ENCODE results near the gene BAHD1.

The BAHD1 gene

GRCh38 chr15:40405501-40406381, 35.0 kb upstream of the BAHD1 start, which contains the start of gene IVD:
Gene IVD (plus strand): TSS chr15:40405795. CDS start chr15:40405828, 33 bp downstream.
- peak; percentile 95 for DNase-seq (ENCODE audit: low spot score)
- TF ChIP-seq CTCF (IDR thresholded peaks at IDR 0.05; ENCODE audit: extremely low read depth, missing control alignments), result no peak

DNA sequence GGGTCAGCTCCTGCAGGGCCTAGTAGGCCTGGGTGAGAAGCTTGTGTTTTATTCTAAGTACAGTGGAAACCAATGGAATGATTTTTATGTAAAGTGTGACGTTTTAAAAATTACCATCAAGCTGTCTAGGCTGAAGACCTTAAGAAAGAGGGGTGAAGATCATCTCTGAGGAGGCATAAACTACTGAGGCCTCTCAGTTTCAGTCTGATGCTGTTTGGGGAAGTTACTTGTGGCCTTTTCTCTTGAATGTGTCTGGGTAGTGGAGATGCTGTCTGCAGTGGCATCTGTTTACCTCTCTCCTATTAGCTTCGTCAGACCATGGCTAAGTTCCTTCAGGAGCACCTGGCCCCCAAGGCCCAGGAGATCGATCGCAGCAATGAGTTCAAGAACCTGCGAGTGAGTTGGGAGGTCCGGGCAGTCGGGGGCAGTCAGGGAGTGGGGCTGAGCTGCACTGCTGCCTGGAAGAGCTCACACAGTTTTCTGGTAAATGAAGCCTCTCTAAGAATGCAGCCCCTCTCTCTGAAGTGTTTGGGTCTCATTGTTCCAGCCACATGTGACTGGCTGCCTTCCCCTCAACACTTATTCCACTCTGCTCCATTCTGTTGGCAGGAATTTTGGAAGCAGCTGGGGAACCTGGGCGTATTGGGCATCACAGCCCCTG, 33.3 kb upstream of the BAHD1 start:
- no peak for TF ChIP-seq CTCF (IDR thresholded peaks at IDR 0.05; ENCODE audit: extremely low read depth, missing control alignments)
- peak; percentile 86 for DNase-seq (ENCODE audit: low spot score)

- peak; percentile 84 for DNase-seq (ENCODE audit: low spot score)
- TF ChIP-seq CTCF (IDR thresholded peaks at IDR 0.05; ENCODE audit: extremely low read depth, missing control alignments), result no peak
Measured at GRCh38 chr15:40409366-40409765, 31.4 kb upstream of the BAHD1 start.

- no peak for DNase-seq (ENCODE audit: low spot score)
- TF ChIP-seq CTCF (IDR thresholded peaks at IDR 0.05; ENCODE audit: extremely low read depth, missing control alignments), result no peak
Measured at GRCh38 chr15:40410476-40410875, 30.3 kb upstream of the BAHD1 start.

DNA sequence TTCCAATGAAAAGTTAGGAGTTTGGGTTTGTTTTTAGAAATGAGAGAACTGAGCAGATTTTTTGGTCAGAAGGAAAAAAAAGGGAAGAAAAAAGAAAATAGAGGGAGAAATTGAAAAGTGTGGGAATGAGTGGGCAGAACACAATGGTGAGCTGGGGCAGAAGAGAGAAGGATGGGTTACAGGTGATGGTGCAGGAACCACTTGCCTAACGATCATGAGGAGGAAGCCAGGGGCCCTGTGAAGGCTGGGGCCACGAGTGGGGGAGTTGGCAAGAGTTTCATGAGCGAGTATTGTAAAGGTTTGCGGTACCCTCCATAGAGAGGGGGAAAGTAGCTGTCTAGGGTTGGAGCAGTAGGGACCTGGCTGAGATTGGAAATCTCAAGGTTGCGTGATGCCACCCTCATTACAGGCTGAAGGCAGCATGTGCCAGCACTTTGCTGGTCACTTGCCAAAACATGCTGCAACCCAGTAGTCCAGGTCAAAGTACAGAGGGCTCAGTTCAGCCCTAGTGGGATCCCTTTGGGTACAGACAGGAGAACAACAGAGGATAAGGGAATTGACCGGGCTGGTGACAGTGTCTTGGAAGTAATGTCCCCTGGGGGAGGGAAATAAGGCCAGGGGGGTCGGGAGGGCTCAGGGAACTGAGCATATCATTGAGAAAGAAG, 28.5 kb upstream of the BAHD1 start:
- no peak for TF ChIP-seq CTCF (IDR thresholded peaks at IDR 0.05; ENCODE audit: extremely low read depth, missing control alignments)
- no peak for DNase-seq (ENCODE audit: low spot score)

- TF ChIP-seq CTCF (IDR thresholded peaks at IDR 0.05; ENCODE audit: extremely low read depth, missing control alignments), result no peak
Measured at GRCh38 chr15:40413036-40413435, 27.7 kb upstream of the BAHD1 start.

GRCh38 chr15:40414816-40415215, 25.9 kb upstream of the BAHD1 start:
- DNase-seq (ENCODE audit: low spot score), result no peak
- no peak for TF ChIP-seq CTCF (IDR thresholded peaks at IDR 0.05; ENCODE audit: extremely low read depth, missing control alignments)

More at GRCh38 chr15:40413036-40413435, 27.7 kb upstream of the BAHD1 start:
- DNase-seq (ENCODE audit: low spot score), result no peak
